Kidney (tissue), 14 donors: Measurements from ENCODE around the gene GSDME. TPM values are rescaled to one million over a fixed set of nuclear protein-coding genes. Genes with fewer than 3 reads are reported as not detected.

Experiments used
- DNase-seq, 5 donors: peaks; one replicate each; pipeline ENCODE4 v3.0.0-alpha.2; 2013 to 2020
- FAIRE-seq: peaks from 2 replicates; lab custom pipeline; 2012; peaks lifted over from hg19 to GRCh38; lab: Jason Lieb, UNC
- H3K27ac ChIP-seq, 2 donors: one replicate each; pipeline ENCODE4 v1.7.0; 2013; ENCODE audit warnings: low read depth in 2 of 2, low read length in 2 of 2, inconsistent platforms in 1 of 2
- H3K27me3 ChIP-seq: one replicate; pipeline ENCODE4 v1.7.1; 2013; ENCODE audit warnings: low read length, inconsistent platforms; ENCODE audit not compliant: control insufficient read depth, insufficient read depth
- H3K36me3 ChIP-seq, 3 donors: one replicate each; pipeline versions ENCODE4 v1.7.0 to v1.7.1; 2013; ENCODE audit warnings: low read length in 3 of 3, control low read depth in 1 of 3, inconsistent platforms in 1 of 3; ENCODE audit not compliant: insufficient read depth in 3 of 3, control insufficient read depth in 2 of 3
- H3K4me1 ChIP-seq, 3 donors: one replicate each; pipeline versions ENCODE4 v1.7.0 to v1.7.1; 2013; ENCODE audit warnings: low read length in 3 of 3, inconsistent platforms in 1 of 3, low read depth in 1 of 3; ENCODE audit not compliant: control insufficient read depth in 2 of 3, insufficient read depth in 2 of 3
- H3K4me3 ChIP-seq, 3 donors: one replicate each; pipeline versions ENCODE4 v1.7.0 to v1.8.1; 2013; ENCODE audit warnings: low read length in 3 of 3, control low read depth in 1 of 3, inconsistent platforms in 1 of 3
- H3K9ac ChIP-seq, 3 donors: one replicate each; pipeline versions ENCODE4 v1.7.0 to v1.7.1; 2013; ENCODE audit warnings: low read length in 3 of 3, control low read depth in 1 of 3, inconsistent platforms in 1 of 3
- H3K9me3 ChIP-seq, 3 donors: one replicate each; pipeline versions ENCODE4 v1.7.0 to v1.7.1; 2013; ENCODE audit warnings: low read length in 3 of 3, control low read depth in 1 of 3, inconsistent platforms in 1 of 3; ENCODE audit not compliant: control insufficient read depth in 2 of 3, insufficient read depth in 1 of 3
- intact Hi-C: fragments of 100-400 bp; cut with DNase I; formaldehyde crosslinking; loops from one replicate; pipeline ENCODE4 v1.11.1; 2022
- polyA plus RNA-seq: library from polyadenylated mRNA; stranded (reverse); fragments of 350-450 nt; fragmentation: Illumina TruSeq; extraction: RNeasy Lipid Tissue Mini Kit (QIAGEN cat#74804); gene quantifications from one replicate; pipeline ENCODE4 v1.2.3, GENCODE V29; 2014; ENCODE audit warnings: low read depth, low replicate concordance; ENCODE audit not compliant: insufficient read depth
- total RNA-seq: library from RNA; stranded (reverse); fragmentation: NEBNext Ultra II Directional; extraction: Animal tissue kit (Norgen Biotek cat#: 25700); gene quantifications from one replicate; pipeline ENCODE4 v1.2.1, GENCODE V29; 2021
- TF ChIP-seq, protein P1 (sequence below): IDR thresholded peaks from 3 replicates; pipeline ENCODE4 v1.5.1; 2012; ENCODE audit warnings: mild to moderate bottlenecking, moderate library complexity, borderline replicate concordance; ENCODE audit not compliant: insufficient read depth; ENCODE audit errors: extremely low read depth
- donor health status: control.
- donor health status: control.
- donor health status: control.
- donor health status: control.
- donor health status: control.
- donor health status: DM: yes; HTN: yes; CAD: no.
- donor health status: Normal renal cell carcinoma (clear cell type).

GSDME gene
- total and polyA plus RNA-seq, 2 donors from 2014 or later: 11.7 to 16.8 TPM

- H3K9ac ChIP-seq: no peak overlapping the region
- no peaks in the 10 kb centered on the region for H3K36me3 ChIP-seq
- intact Hi-C loops: no loop called here
- H3K4me1 ChIP-seq: no peaks in the 10 kb centered on the region
- H3K27ac ChIP-seq: peak overlapping the region; percentile 32 to 39
- no peaks in the 10 kb centered on the region for H3K9me3 ChIP-seq
- DNase-seq (peak in 3 of 5 donors; percentile 8 to 37 (median 21)), FAIRE-seq (no peak)
- H3K4me3 ChIP-seq: no peak overlapping the region
- no peaks in the 10 kb centered on the region for H3K27me3 ChIP-seq
- TF ChIP-seq, protein P1, sequence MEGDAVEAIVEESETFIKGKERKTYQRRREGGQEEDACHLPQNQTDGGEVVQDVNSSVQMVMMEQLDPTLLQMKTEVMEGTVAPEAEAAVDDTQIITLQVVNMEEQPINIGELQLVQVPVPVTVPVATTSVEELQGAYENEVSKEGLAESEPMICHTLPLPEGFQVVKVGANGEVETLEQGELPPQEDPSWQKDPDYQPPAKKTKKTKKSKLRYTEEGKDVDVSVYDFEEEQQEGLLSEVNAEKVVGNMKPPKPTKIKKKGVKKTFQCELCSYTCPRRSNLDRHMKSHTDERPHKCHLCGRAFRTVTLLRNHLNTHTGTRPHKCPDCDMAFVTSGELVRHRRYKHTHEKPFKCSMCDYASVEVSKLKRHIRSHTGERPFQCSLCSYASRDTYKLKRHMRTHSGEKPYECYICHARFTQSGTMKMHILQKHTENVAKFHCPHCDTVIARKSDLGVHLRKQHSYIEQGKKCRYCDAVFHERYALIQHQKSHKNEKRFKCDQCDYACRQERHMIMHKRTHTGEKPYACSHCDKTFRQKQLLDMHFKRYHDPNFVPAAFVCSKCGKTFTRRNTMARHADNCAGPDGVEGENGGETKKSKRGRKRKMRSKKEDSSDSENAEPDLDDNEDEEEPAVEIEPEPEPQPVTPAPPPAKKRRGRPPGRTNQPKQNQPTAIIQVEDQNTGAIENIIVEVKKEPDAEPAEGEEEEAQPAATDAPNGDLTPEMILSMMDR: no peak
Observed at GRCh38 chr7:24764972-24765744, 7.9 kb upstream of the GSDME start.

- H3K9me3 ChIP-seq: no peaks in the 10 kb centered on the region
- no peaks in the 10 kb centered on the region for H3K4me1 ChIP-seq
- intact Hi-C loops: no loop called here
- no peaks in the 10 kb centered on the region for H3K27me3 ChIP-seq
- H3K9ac ChIP-seq: no peak overlapping the region
- no peak overlapping the region for H3K4me3 ChIP-seq
- no peak for DNase-seq
- FAIRE-seq: no peak
- TF ChIP-seq, protein P1: no peak
- peak overlapping the region in 1 of 2 donors; percentile 39 for H3K27ac ChIP-seq
- no peaks in the 10 kb centered on the region for H3K36me3 ChIP-seq
Observed at GRCh38 chr7:24764011-24764410, 6.7 kb upstream of the GSDME start.

GRCh38 chr7:24763303-24763901 is 6.1 kb upstream of the GSDME start:
- Histone ChIP-seq H3K9ac (no peak overlapping the region), H3K9me3 (no peaks in the 10 kb centered on the region), H3K36me3 (no peaks in the 10 kb centered on the region), H3K27ac (no peak overlapping the region), H3K4me1 (peaks cover 0 to 2% (median 0%) of the 10 kb centered on the region in 3 donors), H3K4me3 (no peak overlapping the region), H3K27me3 (no peaks in the 10 kb centered on the region)
- TF ChIP-seq, protein P1: no peak
- intact Hi-C loops: no loop called here
- no peak for DNase-seq
- no peak for FAIRE-seq
